ENCODE measurements around the gene ZMAT2.
"Not testable (repeated sequence)": the region's sequence is repeated elsewhere in the genome, so short reads cannot be mapped to it uniquely, and the experiment has no call there.

The ZMAT2 gene

GRCh38 chr5:140700177-140701144 lies at the start of gene ZMAT2:
TSS of gene ZMAT2 (plus strand) at chr5:140700447. CDS start at chr5:140700461, 14 bp downstream.
- FAIRE-seq: peak; percentile 97

- no peak for FAIRE-seq
These were observed 41.4 kb upstream of the ZMAT2 start for GRCh38 chr5:140658870-140659269.

GRCh38 chr5:140660371-140660770 lies 39.9 kb upstream of the ZMAT2 start:
- FAIRE-seq: not testable (repeated sequence)

- FAIRE-seq: no peak
These were observed 36.3 kb upstream of the ZMAT2 start for GRCh38 chr5:140664030-140664358.

GRCh38 chr5:140664359-140665119 lies 35.7 kb upstream of the ZMAT2 start, which contains the start of gene WDR55:
TSS of gene WDR55 (plus strand) at chr5:140664904. CDS start at chr5:140664913, 9 bp downstream.
- peak; percentile 9 for FAIRE-seq

GRCh38 chr5:140671035-140671434 lies 29.2 kb upstream of the ZMAT2 start:
- not testable (repeated sequence) for FAIRE-seq

- FAIRE-seq: no peak
These were observed 28.6 kb upstream of the ZMAT2 start for GRCh38 chr5:140671472-140672125.

GRCh38 chr5:140672455-140673186 lies 27.6 kb upstream of the ZMAT2 start:
- FAIRE-seq: no peak

GRCh38 chr5:140673187-140673976 lies 26.9 kb upstream of the ZMAT2 start, which contains the start of gene DND1:
TSS of gene DND1 (minus strand) at chr5:140673576. CDS start at chr5:140673542, 34 bp downstream.
- no peak for FAIRE-seq

GRCh38 chr5:140674211-140674610 lies 26.0 kb upstream of the ZMAT2 start:
- FAIRE-seq: no peak

- no peak for FAIRE-seq
These were observed 25.6 kb upstream of the ZMAT2 start for GRCh38 chr5:140674629-140675028.

GRCh38 chr5:140677947-140678346 lies 22.3 kb upstream of the ZMAT2 start:
- FAIRE-seq: no peak

- no peak for FAIRE-seq
These were observed 21.3 kb upstream of the ZMAT2 start for GRCh38 chr5:140678993-140679392.

GRCh38 chr5:140690376-140690932 lies 9.8 kb upstream of the ZMAT2 start:
- FAIRE-seq: no peak

GRCh38 chr5:140690941-140691924 lies 9.0 kb upstream of the ZMAT2 start, which contains the start of the genes HARS1 and HARS2:
TSS of gene HARS1 (minus strand) at chr5:140691370. CDS start at chr5:140691304, 66 bp downstream.
TSS of gene HARS2 (plus strand) at chr5:140691455. CDS start at chr5:140691649, 194 bp downstream.
- peak; percentile 43 for FAIRE-seq

- FAIRE-seq: no peak
These were observed 6.0 kb upstream of the ZMAT2 start for GRCh38 chr5:140694276-140694675.

- no peak for FAIRE-seq
These were observed 3.3 kb upstream of the ZMAT2 start for GRCh38 chr5:140696891-140697492.

- FAIRE-seq: no peak
These were observed 7.6 kb downstream of the ZMAT2 start for GRCh38 chr5:140707812-140708211.

GRCh38 chr5:140708787-140709186 lies 8.5 kb downstream of the ZMAT2 start:
- not testable (repeated sequence) for FAIRE-seq

Measured in islet of Langerhans (tissue), 1 donor.